ENCODE results near the gene BHMT2. TPM values are rescaled to one million over a fixed set of nuclear protein-coding genes. Genes with fewer than 3 reads are reported as not detected.

Gene BHMT2
- total RNA-seq, 1 experiment from 2014 or later = not detected

- Mint-ChIP-seq H3K4me3 (peak overlapping the region; percentile 15 to 76; a peak in 4 of 5 replicates), H3K4me1 (peaks cover 19 to 24% of the 10 kb centered on the region in 2 experiments), H3K27me3 (ENCODE audit: low read depth) (no peaks in the 10 kb centered on the region; the same call in 1 of the 2 replicates), H3K27ac (peak overlapping the region in 2 of 3 experiments; percentile 98 to 99; a peak in 3 of 7 replicates), H3K9me3 (no peaks in the 10 kb centered on the region), H3K36me3 (ENCODE audit: insufficient read depth in 1 of 3, low read depth in 3 of 3) (no peaks in the 10 kb centered on the region)
- Histone ChIP-seq H4K91ac (ENCODE audit: insufficient read length, low read depth, low read length) (no peak overlapping the region), H3K18ac (ENCODE audit: insufficient read length, low read depth, low read length) (no peak overlapping the region), H2BK15ac (ENCODE audit: low read depth, low read length) (no peak overlapping the region), H3K14ac (ENCODE audit: insufficient read depth, low read length) (no peak overlapping the region), H3T11ph (ENCODE audit: low read length) (no peak overlapping the region), H3K23ac (ENCODE audit: insufficient read length, low read depth, low read length) (no peak overlapping the region), H3K23me2 (ENCODE audit: insufficient read length, low read depth, low read length, poor library complexity, severe bottlenecking) (no peaks in the 10 kb centered on the region), H2BK20ac (ENCODE audit: low read depth, low read length, poor library complexity, severe bottlenecking) (no peak overlapping the region), H2BK120ac (ENCODE audit: low read depth, low read length, poor library complexity, severe bottlenecking) (no peak overlapping the region), H3K4ac (ENCODE audit: low read depth, low read length) (no peak overlapping the region), H3K9ac (ENCODE audit: extremely low read depth, insufficient read length, low read length) (no peak overlapping the region), H3K4me2 (ENCODE audit: insufficient read depth, insufficient read length, low read length) (peak overlapping the region; percentile 25), H3K4me1 (ENCODE audit: insufficient read depth, low read length) (no peaks in the 10 kb centered on the region), H2BK5ac (ENCODE audit: insufficient read length, low read length) (no peak overlapping the region), H3K27me3 (ENCODE audit: insufficient read depth, low read length) (no peaks in the 10 kb centered on the region), H4K20me1 (ENCODE audit: control insufficient read depth, insufficient read depth, insufficient read length) (no peaks in the 10 kb centered on the region), H3K79me1 (ENCODE audit: insufficient read depth, low read depth, low read length, poor library complexity, severe bottlenecking) (no peaks in the 10 kb centered on the region), H3K56ac (ENCODE audit: insufficient read length, low read depth, low read length) (no peak overlapping the region), H2AFZ (ENCODE audit: low read length) (no peak overlapping the region), H4K5ac (ENCODE audit: insufficient read length, low read depth, low read length) (no peak overlapping the region), H3K27ac (ENCODE audit: insufficient read length, low read depth, low read length) (no peak overlapping the region), H2AK5ac (ENCODE audit: insufficient read length, low read length) (no peak overlapping the region), H4K8ac (replicated peaks; ENCODE audit: insufficient read length, low read depth, low read length) (no peak overlapping the region), H3K9me3 (ENCODE audit: control insufficient read depth, low read depth, low read length) (no peaks in the 10 kb centered on the region), H3K79me2 (ENCODE audit: insufficient read depth, low read length) (no peaks in the 10 kb centered on the region), H2BK12ac (ENCODE audit: insufficient read length, low read depth, low read length) (no peak overlapping the region)
- TF ChIP-seq CTCF (conservative IDR thresholded peaks at IDR 0.05) = peak; percentile 63; the same call in 2 of the 3 replicates
- WGBS (ENCODE audit: extremely low coverage, insufficient read length, low lambda C conversion rate) = no CpG with 5 or more reads among the region's 4 CpGs
- no peak for DNase-seq
Measured at GRCh38 chr5:79133121-79133656, 63.6 kb downstream of the BHMT2 start.

All from H9 (cell line).